Measurements from ENCODE around the gene DLG4.

The DLG4 gene

DNA sequence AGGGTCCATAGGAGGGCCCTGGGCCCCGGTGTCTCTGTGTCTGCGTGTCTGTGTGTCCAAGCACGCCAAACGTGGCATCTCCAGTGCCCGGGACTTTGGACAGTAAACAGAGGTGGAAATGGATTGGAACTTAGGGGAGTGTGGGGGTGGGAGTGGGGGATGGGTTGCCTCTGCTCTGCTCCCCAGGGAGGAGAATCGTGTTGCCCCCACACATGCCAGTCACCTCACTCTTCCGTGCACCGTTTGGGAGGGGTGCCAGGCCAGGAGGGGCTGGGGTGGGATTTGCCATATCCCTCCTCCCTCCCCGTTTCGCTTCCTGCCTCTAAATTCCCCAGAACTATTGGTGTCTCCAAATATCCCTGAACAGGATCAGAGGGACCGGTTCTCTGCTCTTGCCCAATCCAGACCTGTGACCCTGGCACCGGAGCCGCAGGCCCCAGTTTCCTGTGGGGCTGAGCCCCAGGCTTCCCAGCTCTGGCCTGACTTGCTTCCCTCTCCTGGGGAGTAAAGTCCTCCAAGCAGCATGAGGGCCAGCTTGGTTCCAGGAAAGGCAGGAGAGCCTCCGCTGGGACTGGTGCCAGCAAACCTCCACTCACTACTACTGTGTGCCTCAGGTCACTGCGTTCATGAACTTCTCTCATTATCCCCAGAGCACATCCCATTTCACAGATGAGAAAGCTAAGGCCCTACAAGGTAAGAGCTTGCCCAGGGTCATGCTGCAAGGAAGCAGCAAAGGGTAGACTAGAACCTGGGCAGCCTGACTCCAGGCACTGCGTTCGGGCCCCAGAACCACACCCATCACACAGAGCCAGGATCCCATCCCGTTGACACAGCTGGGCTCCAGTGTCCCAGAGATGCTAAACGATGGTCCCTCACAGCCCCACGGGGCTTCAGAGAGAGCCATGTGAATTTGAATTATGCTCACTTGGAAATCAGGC lies 40.0 kb downstream of the DLG4 start, which contains the start of gene ASGR1:
ASGR1 (minus strand) TSS at position 54 of the 938 bp plus-strand sequence. CDS start 807 bp downstream, outside the sequence.
- H3K4me3 ChIP-seq (ENCODE audit: low read depth, low read length): no peak within 1 kb of the TSS
- TF ChIP-seq, protein P1, sequence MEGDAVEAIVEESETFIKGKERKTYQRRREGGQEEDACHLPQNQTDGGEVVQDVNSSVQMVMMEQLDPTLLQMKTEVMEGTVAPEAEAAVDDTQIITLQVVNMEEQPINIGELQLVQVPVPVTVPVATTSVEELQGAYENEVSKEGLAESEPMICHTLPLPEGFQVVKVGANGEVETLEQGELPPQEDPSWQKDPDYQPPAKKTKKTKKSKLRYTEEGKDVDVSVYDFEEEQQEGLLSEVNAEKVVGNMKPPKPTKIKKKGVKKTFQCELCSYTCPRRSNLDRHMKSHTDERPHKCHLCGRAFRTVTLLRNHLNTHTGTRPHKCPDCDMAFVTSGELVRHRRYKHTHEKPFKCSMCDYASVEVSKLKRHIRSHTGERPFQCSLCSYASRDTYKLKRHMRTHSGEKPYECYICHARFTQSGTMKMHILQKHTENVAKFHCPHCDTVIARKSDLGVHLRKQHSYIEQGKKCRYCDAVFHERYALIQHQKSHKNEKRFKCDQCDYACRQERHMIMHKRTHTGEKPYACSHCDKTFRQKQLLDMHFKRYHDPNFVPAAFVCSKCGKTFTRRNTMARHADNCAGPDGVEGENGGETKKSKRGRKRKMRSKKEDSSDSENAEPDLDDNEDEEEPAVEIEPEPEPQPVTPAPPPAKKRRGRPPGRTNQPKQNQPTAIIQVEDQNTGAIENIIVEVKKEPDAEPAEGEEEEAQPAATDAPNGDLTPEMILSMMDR (IDR thresholded peaks at IDR 0.05; ENCODE audit: borderline replicate concordance, insufficient read depth, low read depth, low read length): no peak

DNA sequence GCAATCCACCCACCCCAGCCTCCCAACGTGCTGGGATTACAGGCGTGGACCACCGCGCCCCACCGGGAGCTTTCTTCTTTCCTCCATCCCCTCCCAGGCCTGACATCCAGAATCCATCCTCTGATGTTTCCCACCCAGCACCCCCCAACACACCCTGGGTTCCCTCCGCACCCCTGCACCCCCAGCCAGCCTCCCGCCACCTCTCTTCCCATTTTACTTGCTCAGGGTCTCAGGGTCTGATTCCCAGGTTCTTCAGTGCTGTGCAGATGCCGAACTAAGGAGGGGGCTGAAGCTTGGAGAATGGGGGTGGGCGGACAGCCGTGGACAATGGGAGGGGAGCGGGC lies 40.7 kb downstream of the DLG4 start:
- H3K4me3 ChIP-seq (ENCODE audit: low read depth, low read length): no peak overlapping the region
- TF ChIP-seq, protein P1 (IDR thresholded peaks at IDR 0.05; ENCODE audit: borderline replicate concordance, insufficient read depth, low read depth, low read length): no peak

DNA sequence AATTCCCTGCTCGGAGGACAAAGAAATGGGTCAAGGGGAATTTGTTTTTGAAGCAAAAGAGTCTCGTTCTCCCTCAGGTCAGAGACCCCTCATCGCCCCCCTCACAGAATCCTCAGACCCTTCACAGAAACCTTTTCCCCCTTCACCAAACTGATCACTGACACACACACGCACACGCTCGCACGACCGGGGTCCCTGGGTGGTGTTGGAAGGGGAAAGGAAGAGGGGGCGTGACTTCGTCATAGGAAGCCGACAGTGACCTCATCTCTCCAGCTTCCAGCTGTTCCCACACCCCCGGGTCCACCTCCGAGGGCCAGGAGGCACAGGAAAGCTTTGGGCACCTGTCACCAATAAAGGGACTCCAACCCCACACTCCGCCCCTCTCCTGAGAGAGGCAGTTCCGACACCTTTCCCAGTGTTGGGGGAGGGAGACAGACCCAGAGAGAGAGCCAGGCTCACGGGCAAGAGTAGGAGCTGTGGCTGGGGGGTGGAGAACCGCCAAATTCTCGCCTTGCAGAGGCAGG lies 41.6 kb downstream of the DLG4 start:
- TF ChIP-seq, protein P1 (IDR thresholded peaks at IDR 0.05; ENCODE audit: borderline replicate concordance, insufficient read depth, low read depth, low read length): no peak
- no peak overlapping the region for H3K4me3 ChIP-seq (ENCODE audit: low read depth, low read length)

DNA sequence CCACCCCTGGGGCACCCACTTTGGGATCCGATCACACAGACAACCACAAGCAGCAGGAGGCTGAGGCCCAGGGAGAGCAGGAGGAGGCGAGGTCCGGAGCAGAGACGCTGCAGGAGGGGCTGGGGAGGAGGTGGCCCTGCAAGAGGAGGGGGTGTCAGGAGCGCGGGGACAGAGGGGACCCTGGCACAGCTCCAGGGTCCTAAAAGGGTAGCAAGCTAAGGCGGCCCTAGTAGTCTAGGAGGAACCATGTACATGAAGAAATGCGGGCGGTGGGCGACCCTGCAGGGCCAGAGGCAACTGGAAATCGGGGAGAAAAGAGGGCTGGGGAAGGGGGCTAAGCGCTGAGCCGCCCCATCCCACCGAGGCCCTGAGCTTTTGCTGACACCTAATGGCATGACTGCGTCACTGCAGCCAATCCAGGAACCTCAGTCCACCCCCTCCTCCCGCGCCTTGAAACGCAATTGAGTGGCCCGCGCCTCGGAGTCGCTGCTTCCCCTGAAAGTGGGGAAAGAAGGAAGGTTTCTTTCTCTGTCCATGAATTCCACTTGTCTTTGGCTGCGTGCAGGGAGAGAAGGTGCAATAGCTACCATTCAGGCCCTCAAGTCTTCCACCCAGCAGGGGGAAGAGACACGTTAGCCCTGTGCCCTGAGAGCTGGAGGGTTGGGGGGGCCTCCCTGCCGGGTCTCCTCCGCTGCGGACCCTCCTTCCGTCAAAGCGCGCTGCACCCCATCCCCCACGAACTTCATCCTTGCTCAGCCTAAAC lies 42.3 kb downstream of the DLG4 start:
- TF ChIP-seq, protein P1 (IDR thresholded peaks at IDR 0.05; ENCODE audit: borderline replicate concordance, insufficient read depth, low read depth, low read length): peak; percentile 92
- no peak overlapping the region for H3K4me3 ChIP-seq (ENCODE audit: low read depth, low read length)

DNA sequence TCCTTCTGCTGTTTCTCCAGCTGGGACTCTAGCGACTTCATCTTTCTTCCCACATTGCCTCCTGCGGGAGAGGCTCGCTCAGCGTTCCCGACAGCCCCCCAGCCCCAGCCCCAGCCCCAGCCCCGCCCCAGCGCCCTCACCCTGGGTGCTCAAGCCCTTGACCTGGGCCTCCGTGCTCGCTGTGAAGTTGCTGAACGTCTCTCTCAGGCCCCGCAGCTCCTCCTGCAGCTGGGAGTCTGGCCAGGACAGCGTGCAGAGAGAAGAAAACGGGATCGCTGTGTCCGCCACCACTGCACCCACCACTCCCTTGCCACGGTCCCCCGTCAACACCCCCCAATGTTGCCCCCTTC lies 42.8 kb downstream of the DLG4 start:
- TF ChIP-seq, protein P1 (IDR thresholded peaks at IDR 0.05; ENCODE audit: borderline replicate concordance, insufficient read depth, low read depth, low read length): no peak
- H3K4me3 ChIP-seq (ENCODE audit: low read depth, low read length): no peak overlapping the region

DNA sequence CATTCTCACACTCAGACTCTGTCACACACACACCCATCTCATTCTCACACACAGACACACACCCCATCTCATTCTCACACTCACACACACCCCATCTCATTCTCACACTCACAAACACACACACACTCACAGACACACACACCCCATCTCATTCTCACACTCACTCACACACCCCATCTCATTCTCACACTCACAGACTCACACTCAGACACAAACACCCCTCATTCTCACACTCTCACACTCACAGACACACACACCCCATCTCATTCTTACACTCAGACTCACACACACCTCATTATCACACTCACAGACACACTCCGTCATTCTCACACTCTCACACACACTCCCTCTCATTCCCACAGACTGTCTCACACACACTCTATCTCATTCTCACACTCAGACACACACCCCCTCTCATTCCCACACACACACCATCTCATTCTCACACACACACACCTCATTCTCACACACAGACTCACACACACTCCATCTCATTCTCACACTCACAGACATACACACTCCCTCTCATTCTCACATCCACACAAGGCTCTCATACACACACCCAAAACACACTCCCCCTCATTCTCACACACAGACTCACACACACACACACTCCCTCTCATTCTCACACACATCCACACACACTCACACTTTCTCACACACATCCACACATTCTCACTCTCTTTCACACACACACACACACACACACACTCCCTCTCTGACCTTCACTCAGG lies 43.4 kb downstream of the DLG4 start:
- no peak overlapping the region for H3K4me3 ChIP-seq (ENCODE audit: low read depth, low read length)
- TF ChIP-seq, protein P1 (IDR thresholded peaks at IDR 0.05; ENCODE audit: borderline replicate concordance, insufficient read depth, low read depth, low read length): no peak

All from GM12875 (cell line).